HEK293 (cell line): ENCODE measurements around the gene BCL2L1.

Experiments used
- CTCF ChIA-PET: fragments of 350-600 bp; formaldehyde crosslinking; extraction: SDS; loops from one replicate; lab custom pipeline; 2021; ENCODE audit warnings: antibody characterized with exemption; lab: Yijun Ruan, JAX
- POLR2A ChIA-PET: fragments of 300-600 bp; formaldehyde crosslinking; extraction: SDS; loops from one replicate; lab custom pipeline; 2020; ENCODE audit warnings: antibody characterized with exemption, inconsistent platforms; lab: Yijun Ruan, JAX
- H3K27ac ChIP-seq: fragments of 200-500 bp; sonication (Bioruptor generic); 2 replicates; pipeline ENCODE4 v1.5.1; 2014; ENCODE audit warnings: low read depth, low read length, control low read depth, inconsistent platforms; ENCODE audit errors: extremely low read depth
- H3K36me3 ChIP-seq, 2 experiments: fragments of 200-500 bp in 1 of 2; sonication (Bioruptor generic) in 1 of 2; 1 replicate in 1 of 2; 2 replicates in 1 of 2; pipeline ENCODE4 v1.5.1; 2014 to 2017; ENCODE audit warnings: inconsistent platforms in 2 of 2, low read length in 2 of 2; ENCODE audit not compliant: control insufficient read depth in 2 of 2, insufficient read depth in 1 of 2
- H3K4me1 ChIP-seq: fragments of 200-500 bp; sonication (Bioruptor generic); 2 replicates; pipeline ENCODE4 v1.5.1; 2014; ENCODE audit warnings: mild to moderate bottlenecking, low read length, inconsistent platforms; ENCODE audit not compliant: control insufficient read depth, insufficient read depth
- H3K4me3 ChIP-seq: 2 replicates; pipeline ENCODE4 v1.5.1; 2011; ENCODE audit warnings: low read depth, mild to moderate bottlenecking, control low read depth, low read length, moderate library complexity
- H3K9me3 ChIP-seq: fragments of 200-500 bp; sonication (Bioruptor generic); 2 replicates; pipeline ENCODE4 v1.5.1; 2014; ENCODE audit warnings: low read depth, low read length, inconsistent platforms; ENCODE audit not compliant: control insufficient read depth, insufficient read depth
- HOXA7 ChIP-seq: sonication (generic); formaldehyde crosslinking; IDR thresholded peaks from 2 replicates; pipeline ENCODE4 v1.8.1; 2022; ENCODE audit warnings: missing genetic modification reagents, borderline replicate concordance
- PRDM10 ChIP-seq: fragments of 450-650 bp; formaldehyde crosslinking; IDR thresholded peaks from 2 replicates; pipeline ENCODE4 v1.5.1; 2016; ENCODE audit warnings: missing biosample characterization, missing genetic modification characterization
- TCF7L2 ChIP-seq: IDR thresholded peaks from 2 replicates; pipeline ENCODE4 v1.6.1; 2011; ENCODE audit warnings: low read depth, mild to moderate bottlenecking, inconsistent platforms, low read length, moderate library complexity, borderline replicate concordance
- ZFP37 ChIP-seq: fragments of 450-650 bp; formaldehyde crosslinking; IDR thresholded peaks from 2 replicates; pipeline ENCODE4 v1.5.1; 2016; ENCODE audit warnings: missing biosample characterization, missing genetic modification characterization
- ZNF280D ChIP-seq: fragments of 450-650 bp; formaldehyde crosslinking; IDR thresholded peaks from 2 replicates; pipeline ENCODE4 v1.5.1; 2016; ENCODE audit warnings: missing biosample characterization, missing genetic modification characterization
- ZNF335 ChIP-seq: fragments of 450-650 bp; formaldehyde crosslinking; conservative IDR thresholded peaks from 2 replicates; pipeline ENCODE4 v1.5.1; 2016; ENCODE audit warnings: missing biosample characterization, missing genetic modification characterization
- ZNF37A ChIP-seq: fragments of 450-650 bp; IDR thresholded peaks from 2 replicates; pipeline ENCODE4 v1.5.1; 2018; ENCODE audit warnings: missing biosample characterization, missing genetic modification characterization
- ZNF571 ChIP-seq: fragments of 450-650 bp; formaldehyde crosslinking; IDR thresholded peaks from 2 replicates; pipeline ENCODE4 v1.5.0; 2017; ENCODE audit warnings: missing biosample characterization, missing genetic modification characterization
- ZNF600 ChIP-seq: fragments of 450-650 bp; formaldehyde crosslinking; IDR thresholded peaks from 2 replicates; pipeline ENCODE4 v1.5.1; 2016; ENCODE audit warnings: missing biosample characterization, missing genetic modification characterization
- TF ChIP-seq, protein P1 (sequence below): fragments of 450-650 bp; formaldehyde crosslinking; IDR thresholded peaks from 2 replicates; pipeline ENCODE4 v1.5.1; 2017; ENCODE audit warnings: missing biosample characterization, mild to moderate bottlenecking, missing genetic modification characterization, moderate library complexity
- TF ChIP-seq, protein P2 (sequence below): fragments of 450-650 bp; formaldehyde crosslinking; IDR thresholded peaks from 2 replicates; pipeline ENCODE4; 2016; ENCODE audit warnings: missing biosample characterization, missing genetic modification characterization
- TF ChIP-seq, protein P3 (sequence below): fragments of 450-650 bp; formaldehyde crosslinking; IDR thresholded peaks from 2 replicates; pipeline ENCODE4 v1.5.1; 2017; ENCODE audit warnings: missing biosample characterization, missing genetic modification characterization
- TF ChIP-seq, protein P4 (sequence below): fragments of 450-650 bp; formaldehyde crosslinking; IDR thresholded peaks from 2 replicates; pipeline ENCODE4 v1.5.1; 2017; ENCODE audit warnings: missing biosample characterization, missing genetic modification characterization

The BCL2L1 gene

GRCh38 chr20:31723069-31723318, 326 bp upstream of the BCL2L1 start:
- CTCF ChIA-PET = interaction anchor here (0.6 to 10.4 kb wide), 37 partner anchors 10 to 209 kb away, joined by 3 to 303 read pairs (median 7); partner anchors contain the start of genes HM13, ID1 and TPX2
- peak overlapping the region; percentile 94 for H3K4me3 ChIP-seq
- H3K4me1 ChIP-seq = peaks cover 8% of the 10 kb centered on the region; the same call in 1 of the 2 replicates
- H3K36me3 ChIP-seq = peaks cover 0 to 36% of the 10 kb centered on the region in 2 experiments; a peak in 1 of 3 replicates
- H3K27ac ChIP-seq = peak overlapping the region; percentile 95
- H3K9me3 ChIP-seq = no peaks in the 10 kb centered on the region
- TF ChIP-seq ZFP37 (tag by site-specific recombination) (0 out of 2 replicates have a peak, but pooled peaks have one; percentile 35), ZNF571 (tag by site-specific recombination) (no peak), HOXA7 (CRISPR knock-in tag) (no peak), TCF7L2 (no peak), ZNF37A (tag by site-specific recombination) (no peak), ZNF280D (tag by site-specific recombination) (0 out of 2 replicates have a peak, but pooled peaks have one; percentile 25), ZNF335 (tag by site-specific recombination) (0 out of 2 replicates have a peak, but pooled peaks have one; percentile 20), PRDM10 (tag by site-specific recombination) (peak; percentile 88), ZNF600 (tag by site-specific recombination) (peak; percentile 8; the same call in 1 of the 2 replicates)
- TF ChIP-seq, protein P1, sequence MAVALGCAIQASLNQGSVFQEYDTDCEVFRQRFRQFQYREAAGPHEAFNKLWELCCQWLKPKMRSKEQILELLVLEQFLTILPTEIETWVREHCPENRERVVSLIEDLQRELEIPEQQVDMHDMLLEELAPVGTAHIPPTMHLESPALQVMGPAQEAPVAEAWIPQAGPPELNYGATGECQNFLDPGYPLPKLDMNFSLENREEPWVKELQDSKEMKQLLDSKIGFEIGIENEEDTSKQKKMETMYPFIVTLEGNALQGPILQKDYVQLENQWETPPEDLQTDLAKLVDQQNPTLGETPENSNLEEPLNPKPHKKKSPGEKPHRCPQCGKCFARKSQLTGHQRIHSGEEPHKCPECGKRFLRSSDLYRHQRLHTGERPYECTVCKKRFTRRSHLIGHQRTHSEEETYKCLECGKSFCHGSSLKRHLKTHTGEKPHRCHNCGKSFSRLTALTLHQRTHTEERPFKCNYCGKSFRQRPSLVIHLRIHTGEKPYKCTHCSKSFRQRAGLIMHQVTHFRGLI (tag by site-specific recombination) = 0 out of 2 replicates have a peak, but pooled peaks have one; percentile 26
- TF ChIP-seq, protein P2, sequence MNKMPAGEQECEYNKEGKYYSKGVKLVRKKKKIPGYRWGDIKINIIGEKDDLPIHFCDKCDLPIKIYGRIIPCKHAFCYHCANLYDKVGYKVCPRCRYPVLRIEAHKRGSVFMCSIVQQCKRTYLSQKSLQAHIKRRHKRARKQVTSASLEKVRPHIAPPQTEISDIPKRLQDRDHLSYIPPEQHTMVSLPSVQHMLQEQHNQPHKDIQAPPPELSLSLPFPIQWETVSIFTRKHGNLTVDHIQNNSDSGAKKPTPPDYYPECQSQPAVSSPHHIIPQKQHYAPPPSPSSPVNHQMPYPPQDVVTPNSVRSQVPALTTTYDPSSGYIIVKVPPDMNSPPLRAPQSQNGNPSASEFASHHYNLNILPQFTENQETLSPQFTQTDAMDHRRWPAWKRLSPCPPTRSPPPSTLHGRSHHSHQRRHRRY (tag by site-specific recombination) = peak; percentile 57; the same call in 1 of the 2 replicates
- TF ChIP-seq, protein P3, sequence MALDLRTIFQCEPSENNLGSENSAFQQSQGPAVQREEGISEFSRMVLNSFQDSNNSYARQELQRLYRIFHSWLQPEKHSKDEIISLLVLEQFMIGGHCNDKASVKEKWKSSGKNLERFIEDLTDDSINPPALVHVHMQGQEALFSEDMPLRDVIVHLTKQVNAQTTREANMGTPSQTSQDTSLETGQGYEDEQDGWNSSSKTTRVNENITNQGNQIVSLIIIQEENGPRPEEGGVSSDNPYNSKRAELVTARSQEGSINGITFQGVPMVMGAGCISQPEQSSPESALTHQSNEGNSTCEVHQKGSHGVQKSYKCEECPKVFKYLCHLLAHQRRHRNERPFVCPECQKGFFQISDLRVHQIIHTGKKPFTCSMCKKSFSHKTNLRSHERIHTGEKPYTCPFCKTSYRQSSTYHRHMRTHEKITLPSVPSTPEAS (tag by site-specific recombination) = 0 out of 2 replicates have a peak, but pooled peaks have one; percentile 8
- TF ChIP-seq, protein P4, sequence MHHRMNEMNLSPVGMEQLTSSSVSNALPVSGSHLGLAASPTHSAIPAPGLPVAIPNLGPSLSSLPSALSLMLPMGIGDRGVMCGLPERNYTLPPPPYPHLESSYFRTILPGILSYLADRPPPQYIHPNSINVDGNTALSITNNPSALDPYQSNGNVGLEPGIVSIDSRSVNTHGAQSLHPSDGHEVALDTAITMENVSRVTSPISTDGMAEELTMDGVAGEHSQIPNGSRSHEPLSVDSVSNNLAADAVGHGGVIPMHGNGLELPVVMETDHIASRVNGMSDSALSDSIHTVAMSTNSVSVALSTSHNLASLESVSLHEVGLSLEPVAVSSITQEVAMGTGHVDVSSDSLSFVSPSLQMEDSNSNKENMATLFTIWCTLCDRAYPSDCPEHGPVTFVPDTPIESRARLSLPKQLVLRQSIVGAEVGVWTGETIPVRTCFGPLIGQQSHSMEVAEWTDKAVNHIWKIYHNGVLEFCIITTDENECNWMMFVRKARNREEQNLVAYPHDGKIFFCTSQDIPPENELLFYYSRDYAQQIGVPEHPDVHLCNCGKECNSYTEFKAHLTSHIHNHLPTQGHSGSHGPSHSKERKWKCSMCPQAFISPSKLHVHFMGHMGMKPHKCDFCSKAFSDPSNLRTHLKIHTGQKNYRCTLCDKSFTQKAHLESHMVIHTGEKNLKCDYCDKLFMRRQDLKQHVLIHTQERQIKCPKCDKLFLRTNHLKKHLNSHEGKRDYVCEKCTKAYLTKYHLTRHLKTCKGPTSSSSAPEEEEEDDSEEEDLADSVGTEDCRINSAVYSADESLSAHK (tag by site-specific recombination) = no peak
- POLR2A ChIA-PET = interaction anchor here (0.6 to 6.5 kb wide), 22 partner anchors 9 to 295 kb away, joined by 3 to 98 read pairs (median 5); partner anchors contain the start of genes ID1 and TPX2
